HS-5 (cell line): ENCODE results near the gene PRKAR1B.

ENCODE experiments used
- DNase-seq: peaks from one replicate; pipeline ENCODE4 v3.0.0-alpha.2; 2012; ENCODE audit warnings: low read depth

PRKAR1B gene

GRCh38 chr7:691361-692045, 35.6 kb downstream of the PRKAR1B start:
- DNase-seq, result no peak

GRCh38 chr7:690478-691360, 36.4 kb downstream of the PRKAR1B start:
- DNase-seq, result no peak

- DNase-seq, result no peak
These were observed 41.5 kb downstream of the PRKAR1B start for GRCh38 chr7:685540-685939.

- no peak for DNase-seq
These were observed 42.7 kb downstream of the PRKAR1B start for GRCh38 chr7:684416-684815.

- DNase-seq, result no peak
These were observed 43.4 kb downstream of the PRKAR1B start for GRCh38 chr7:683526-684205.

- DNase-seq, result no peak
These were observed 44.3 kb downstream of the PRKAR1B start for GRCh38 chr7:682810-683209.

GRCh38 chr7:681551-682307, 45.4 kb downstream of the PRKAR1B start:
- no peak for DNase-seq

- DNase-seq, result no peak
These were observed 46.5 kb downstream of the PRKAR1B start for GRCh38 chr7:680411-681127.

- no peak for DNase-seq
These were observed 50.1 kb downstream of the PRKAR1B start for GRCh38 chr7:676972-677385.

GRCh38 chr7:676246-676971, 50.7 kb downstream of the PRKAR1B start:
- DNase-seq, result no peak

GRCh38 chr7:674454-675410, 52.3 kb downstream of the PRKAR1B start:
- no peak for DNase-seq

GRCh38 chr7:673681-674453, 53.2 kb downstream of the PRKAR1B start:
- DNase-seq, result no peak

GRCh38 chr7:672891-673290, 54.2 kb downstream of the PRKAR1B start:
- no peak for DNase-seq

- no peak for DNase-seq
These were observed 55.6 kb downstream of the PRKAR1B start for GRCh38 chr7:671415-672042.

GRCh38 chr7:670501-671390, 56.3 kb downstream of the PRKAR1B start:
- DNase-seq, result no peak

- DNase-seq, result no peak
These were observed 58.1 kb downstream of the PRKAR1B start for GRCh38 chr7:668958-669357.
